HL-60/S4 treated with phorbol 12-myristate 13-acetate at 8.2 ng/mL for 4 days and 3 days (cell line): ENCODE data around the gene CNTNAP5.

Experiments used
- in situ Hi-C: fragments of 300-500 bp; cut with MboI; formaldehyde crosslinking; loops from 2 replicates; pipeline ENCODE4 v1.15.0; 2022; ENCODE audit warnings: low sequenced_read_pairs

Gene CNTNAP5

DNA sequence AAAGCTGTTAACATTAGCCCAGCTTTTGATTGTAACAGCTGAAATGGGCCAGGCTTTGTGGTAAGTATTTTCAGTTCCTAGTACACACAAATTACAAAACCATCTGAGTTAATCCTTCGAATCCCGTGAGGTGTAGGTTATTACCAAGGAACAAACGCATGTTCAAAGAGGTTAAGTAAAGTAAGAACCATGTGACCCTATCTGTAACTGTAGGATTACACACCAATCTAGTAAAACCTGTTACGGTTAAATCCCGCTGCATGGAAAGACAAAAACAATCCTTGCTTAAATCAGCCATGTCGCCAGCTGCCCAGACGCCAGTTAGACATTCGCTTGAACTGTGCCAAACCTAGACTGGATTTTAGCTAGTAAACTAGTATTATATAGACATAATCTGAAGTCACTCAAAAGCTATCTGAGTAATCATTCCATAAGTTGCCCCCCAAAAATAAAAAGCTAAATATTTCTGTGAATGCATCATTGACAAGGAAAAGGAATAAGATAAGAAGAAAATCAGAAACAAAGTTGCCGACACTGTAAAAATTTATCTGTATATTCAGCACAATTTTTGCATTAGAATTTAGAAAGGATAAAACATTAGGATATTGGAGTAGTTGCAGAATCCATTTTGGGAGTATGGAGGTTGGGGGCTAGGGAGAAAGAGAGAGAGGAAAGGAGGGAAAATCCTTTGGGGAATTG is 638.0 kb downstream of the CNTNAP5 start:
- in situ Hi-C loops, result no loop called here

DNA sequence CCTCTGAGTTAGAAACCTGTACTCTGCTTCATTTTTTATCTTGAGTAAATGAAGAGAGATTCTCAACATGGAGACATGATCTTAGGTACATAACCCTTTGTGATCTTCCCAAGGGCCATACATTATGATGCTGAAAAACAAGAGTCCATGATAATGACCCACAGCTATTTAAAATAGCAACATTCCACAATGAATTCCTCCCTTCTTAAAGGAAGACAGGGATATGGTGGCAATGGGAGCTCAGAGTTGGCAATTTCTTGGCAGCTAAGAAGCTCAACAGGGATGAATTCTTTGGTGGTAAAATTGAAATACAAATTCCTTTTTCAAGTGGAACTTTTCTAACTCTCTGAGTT is 638.5 kb downstream of the CNTNAP5 start:
- in situ Hi-C loops, result no loop called here

- in situ Hi-C loops, result no loop called here
These were observed 639.3 kb downstream of the CNTNAP5 start for GRCh38 chr2:124664363-124664762.

DNA sequence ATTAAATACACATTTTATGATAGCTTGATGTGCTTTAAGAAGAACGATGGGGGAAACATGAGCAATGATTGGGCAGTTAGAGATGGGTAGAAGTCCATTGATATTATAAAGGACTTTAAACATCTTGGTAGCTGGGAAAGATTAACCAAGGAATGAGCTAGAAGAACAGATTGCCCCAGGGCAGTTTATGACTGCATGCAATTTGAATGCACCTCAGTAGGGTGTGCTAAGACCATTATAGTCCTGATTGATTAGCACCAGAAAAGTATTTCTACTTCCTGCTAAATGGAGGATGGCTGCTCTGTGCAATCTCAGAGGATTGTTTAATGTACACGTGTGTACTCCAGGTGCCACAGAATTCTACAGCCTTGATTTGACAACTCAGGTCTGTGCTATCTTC is 641.9 kb downstream of the CNTNAP5 start:
- in situ Hi-C loops, result no loop called here

GRCh38 chr2:124668161-124668560 is 643.1 kb downstream of the CNTNAP5 start:
- in situ Hi-C loops, result no loop called here

DNA sequence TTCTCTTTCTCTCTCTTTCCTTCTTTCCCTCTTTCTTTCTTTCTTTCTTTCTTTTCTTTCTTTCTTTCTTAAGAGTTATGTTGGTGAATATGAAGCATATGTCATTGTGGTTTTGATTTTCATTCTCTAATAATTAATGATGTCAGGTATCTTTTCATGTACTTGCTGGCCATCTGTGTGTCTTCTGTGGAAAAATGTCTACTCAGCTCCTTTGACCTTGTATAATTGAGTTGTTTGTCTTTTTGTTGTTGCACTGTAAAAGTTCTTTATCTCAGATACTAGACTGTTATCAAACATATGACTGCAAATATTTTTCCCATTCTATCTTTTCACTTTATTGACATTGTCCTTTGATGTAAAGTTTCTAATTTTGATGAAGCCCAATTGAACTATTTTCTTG is 645.1 kb downstream of the CNTNAP5 start:
- in situ Hi-C loops, result no loop called here

DNA sequence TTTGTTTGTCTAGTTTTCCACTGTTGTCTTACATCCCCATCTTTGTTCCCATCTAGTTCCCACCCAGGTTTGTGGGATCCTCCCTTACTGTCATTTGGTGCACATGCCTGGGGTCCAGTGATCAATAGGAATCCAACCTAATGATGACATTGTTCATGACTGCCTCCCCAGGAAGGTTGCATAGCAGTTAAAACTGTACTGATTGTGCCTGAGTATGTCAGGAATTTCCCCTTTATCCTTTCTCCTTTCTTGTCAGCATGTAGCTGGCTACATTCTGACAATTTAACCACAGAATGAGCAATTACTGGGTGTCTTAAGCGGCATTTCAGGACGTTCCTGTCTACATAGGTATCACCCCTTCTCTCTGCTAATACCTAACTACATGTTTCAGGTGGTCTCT is 653.0 kb downstream of the CNTNAP5 start:
- in situ Hi-C loops, result no loop called here

DNA sequence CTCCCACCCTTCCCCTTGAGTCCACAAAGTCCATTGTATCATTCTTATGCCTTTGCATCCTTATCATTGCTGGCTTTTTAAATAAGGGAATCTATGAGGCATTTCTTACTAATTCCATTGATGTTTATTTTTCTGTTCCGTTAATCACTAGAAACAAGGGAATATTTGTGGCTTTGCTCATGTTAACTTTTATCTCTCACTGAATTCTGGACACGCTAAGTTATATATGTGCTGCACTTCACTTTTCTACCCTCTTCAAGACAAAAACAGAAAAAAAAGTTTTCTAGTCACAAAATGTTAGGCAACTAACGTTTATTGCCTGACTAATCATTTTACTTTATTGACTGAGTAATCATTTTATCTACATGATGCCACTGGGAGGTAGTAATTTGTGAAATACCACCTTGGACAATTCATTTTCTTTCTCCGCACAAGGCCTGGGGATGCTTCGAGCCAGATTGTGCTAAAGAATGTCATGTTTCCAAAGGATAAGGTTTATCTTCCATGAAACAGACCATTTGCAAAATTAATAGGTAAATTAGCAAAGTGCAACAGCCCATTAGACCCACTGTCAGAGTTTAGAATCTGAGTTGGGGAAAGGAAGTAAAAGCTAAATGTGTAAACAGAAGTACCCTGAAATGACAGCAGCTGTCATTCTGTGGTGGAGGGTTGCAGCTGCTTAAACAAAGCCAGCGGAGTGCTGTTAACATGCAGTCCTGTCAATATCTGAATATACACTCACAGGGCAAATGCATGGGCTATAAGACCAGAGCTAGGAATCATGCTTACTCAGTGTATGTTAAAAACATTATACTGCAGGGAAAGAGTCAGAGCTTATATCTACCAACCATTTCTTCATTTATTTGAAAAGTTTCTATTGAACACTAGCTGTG is 658.7 kb downstream of the CNTNAP5 start:
- in situ Hi-C loops, result no loop called here

GRCh38 chr2:124689348-124689747 is 664.3 kb downstream of the CNTNAP5 start:
- in situ Hi-C loops, result no loop called here

DNA sequence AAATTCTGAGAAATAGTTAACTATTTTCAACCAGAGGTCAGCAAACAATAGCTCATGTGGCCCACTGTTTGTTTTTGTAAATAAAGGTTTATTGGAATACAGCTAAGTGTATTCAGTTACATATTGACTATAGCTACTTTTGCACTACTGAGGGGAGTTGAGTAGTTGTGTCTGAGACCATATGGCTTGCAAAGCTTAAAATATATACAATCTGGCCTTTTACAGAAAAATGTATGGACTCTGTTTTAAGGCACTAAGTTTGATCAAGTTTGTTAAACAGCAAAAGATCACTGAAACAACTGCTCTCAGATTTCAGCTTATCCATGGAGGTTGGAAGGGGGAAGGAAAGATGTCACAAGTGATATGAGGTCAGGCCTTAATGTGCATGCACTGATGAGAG is 667.1 kb downstream of the CNTNAP5 start:
- in situ Hi-C loops, result no loop called here

DNA sequence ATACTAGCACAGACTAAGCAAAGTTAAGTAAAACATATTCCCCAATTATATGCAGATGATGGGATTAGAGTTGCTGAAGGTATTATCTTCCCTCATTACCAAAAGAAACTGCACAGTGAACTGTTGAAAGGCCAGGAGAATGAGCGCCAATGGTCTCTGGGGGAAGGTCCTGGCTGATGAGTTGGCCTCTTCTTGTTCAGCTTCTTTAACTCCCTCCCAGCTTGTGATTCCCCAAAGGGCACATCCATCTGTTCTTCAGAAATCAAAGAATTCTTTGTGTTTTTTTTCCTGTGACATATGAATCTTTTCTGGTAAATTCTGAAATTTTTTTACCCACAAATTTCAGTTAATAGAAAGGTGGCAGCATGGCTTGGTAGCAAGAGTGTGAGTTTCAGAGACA is 667.6 kb downstream of the CNTNAP5 start:
- in situ Hi-C loops, result no loop called here

GRCh38 chr2:124693156-124693555 is 668.1 kb downstream of the CNTNAP5 start:
- in situ Hi-C loops, result no loop called here

DNA sequence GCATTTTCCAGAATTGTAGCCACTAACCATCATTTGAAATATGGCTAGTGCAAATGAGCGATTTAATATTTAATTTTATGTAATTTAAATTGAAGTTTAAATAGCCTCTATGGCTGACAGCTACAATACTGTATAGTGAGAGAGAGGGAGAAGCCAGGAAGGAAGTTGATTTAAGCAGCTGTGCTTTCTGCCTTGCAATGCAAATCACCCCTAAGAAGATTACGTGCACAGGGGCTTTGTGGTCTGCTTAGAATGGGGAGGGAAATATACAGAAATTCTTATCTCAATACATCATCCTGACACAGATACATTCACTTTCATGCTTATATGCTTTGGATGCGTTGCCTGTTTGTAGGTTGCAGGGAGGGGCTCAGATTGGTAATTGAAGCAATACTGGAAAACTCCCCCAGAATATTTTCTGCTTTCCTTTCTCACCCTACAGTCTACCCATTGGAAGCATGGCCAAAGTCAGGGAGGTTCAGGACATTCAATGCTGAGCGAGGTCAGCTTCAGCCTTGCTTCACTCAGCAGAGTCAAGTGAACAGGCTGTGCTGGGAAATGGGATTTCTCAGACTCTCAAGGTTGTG is 674.0 kb downstream of the CNTNAP5 start:
- in situ Hi-C loops, result no loop called here

- in situ Hi-C loops, result no loop called here
These were observed 677.7 kb downstream of the CNTNAP5 start for GRCh38 chr2:124702777-124703176.

DNA sequence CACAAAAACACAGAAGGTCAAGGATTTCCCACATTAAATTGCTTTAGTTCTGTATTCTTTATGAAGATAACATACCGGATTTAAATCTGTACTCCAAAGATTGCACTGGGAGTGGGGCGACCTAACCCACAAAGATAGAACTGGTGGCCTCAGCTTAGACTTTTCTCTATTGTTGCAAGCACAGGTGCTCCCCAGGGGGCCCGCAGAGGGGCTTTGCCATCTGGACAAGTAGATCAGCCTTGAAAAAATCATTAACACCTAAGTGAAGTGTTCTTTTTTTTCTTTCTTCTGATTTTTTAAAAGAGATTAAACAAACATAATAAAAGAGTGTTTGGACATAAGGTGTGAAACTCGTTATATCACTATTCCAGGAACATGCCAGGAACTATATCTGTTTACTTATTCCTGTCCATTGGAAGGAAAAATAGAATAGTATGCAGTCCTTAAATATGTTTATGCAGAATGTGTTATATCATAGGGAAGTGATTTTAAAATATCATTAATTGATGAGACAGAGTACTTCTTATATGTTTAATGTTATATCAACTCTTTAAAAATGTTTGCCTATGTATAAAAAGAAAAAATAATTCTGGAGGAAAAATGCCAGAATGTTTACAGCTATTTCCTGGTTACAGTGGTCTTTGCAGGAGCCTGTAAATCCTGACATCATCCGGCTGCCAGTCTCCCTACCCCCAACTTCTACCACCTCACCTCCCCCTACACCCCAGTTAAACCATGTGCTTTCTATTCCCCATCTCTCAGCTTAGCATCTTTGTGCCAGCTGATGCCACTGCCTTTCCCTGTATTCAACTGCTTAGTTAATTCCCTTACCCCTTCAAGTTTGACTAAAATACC is 679.2 kb downstream of the CNTNAP5 start:
- in situ Hi-C loops, result no loop called here

- in situ Hi-C loops, result no loop called here
These were observed 683.6 kb downstream of the CNTNAP5 start for GRCh38 chr2:124708661-124709060.

DNA sequence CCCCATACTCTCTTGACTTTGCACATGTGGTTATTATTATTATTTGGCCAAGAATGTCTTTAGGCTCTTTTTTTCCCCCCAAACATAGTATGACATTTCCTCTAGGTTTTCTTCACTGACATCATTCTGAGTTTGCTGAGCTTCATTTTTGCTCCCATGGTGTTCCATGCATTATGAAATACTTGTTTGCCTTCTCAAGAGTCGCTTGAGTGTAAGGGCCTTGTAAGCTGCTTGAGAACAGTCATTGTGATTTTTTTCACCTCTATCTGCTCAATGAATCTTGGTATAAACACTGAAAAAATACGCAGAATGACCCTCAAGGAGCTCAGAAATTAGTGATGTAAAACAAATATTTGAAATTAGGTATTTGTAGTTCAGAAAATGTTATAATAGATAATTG is 688.9 kb downstream of the CNTNAP5 start:
- in situ Hi-C loops, result no loop called here

DNA sequence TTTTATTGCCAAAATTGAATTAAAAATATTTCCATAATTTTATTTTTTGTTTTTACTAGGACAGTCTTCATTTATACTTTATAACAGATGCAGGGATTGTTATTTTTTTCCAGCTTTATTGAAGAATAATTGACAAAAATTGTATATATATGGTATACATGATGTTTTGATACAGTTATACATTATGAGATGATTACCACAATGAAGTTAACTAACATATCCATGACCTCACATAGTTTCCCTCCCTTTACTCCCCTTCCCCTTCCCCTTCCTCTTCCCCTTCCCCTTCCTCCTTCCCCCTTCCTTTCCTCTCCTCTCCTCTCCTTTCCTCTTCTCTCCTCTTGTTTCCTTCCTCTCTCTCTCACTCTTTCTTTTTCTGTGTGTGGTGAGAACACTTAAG is 700.1 kb downstream of the CNTNAP5 start:
- in situ Hi-C loops, result no loop called here

- in situ Hi-C loops, result no loop called here
These were observed 715.5 kb downstream of the CNTNAP5 start for GRCh38 chr2:124740636-124741035.

GRCh38 chr2:124753842-124754241 is 728.8 kb downstream of the CNTNAP5 start:
- in situ Hi-C loops, result no loop called here

DNA sequence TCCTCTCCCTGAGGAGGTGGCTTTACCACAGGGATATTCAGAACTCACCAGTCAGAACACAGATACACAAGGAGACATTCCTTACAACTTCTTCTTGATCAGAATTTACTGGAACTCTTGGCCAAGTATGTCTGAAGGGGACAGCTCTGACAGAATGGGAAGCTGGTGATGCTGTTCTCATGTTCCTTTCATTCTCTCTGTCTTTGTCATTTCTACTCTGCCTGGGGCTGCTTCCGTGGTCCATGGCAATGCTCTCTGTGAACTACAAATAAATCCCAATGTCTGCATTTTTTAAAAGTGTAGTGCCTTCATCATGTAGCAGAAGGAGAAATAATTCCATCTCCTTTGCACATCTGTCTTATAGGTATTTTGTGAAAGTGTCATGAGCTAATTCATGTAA is 730.3 kb downstream of the CNTNAP5 start:
- in situ Hi-C loops, result no loop called here
